Measurements from ENCODE around the gene CCDC33.

CCDC33 gene

DNA sequence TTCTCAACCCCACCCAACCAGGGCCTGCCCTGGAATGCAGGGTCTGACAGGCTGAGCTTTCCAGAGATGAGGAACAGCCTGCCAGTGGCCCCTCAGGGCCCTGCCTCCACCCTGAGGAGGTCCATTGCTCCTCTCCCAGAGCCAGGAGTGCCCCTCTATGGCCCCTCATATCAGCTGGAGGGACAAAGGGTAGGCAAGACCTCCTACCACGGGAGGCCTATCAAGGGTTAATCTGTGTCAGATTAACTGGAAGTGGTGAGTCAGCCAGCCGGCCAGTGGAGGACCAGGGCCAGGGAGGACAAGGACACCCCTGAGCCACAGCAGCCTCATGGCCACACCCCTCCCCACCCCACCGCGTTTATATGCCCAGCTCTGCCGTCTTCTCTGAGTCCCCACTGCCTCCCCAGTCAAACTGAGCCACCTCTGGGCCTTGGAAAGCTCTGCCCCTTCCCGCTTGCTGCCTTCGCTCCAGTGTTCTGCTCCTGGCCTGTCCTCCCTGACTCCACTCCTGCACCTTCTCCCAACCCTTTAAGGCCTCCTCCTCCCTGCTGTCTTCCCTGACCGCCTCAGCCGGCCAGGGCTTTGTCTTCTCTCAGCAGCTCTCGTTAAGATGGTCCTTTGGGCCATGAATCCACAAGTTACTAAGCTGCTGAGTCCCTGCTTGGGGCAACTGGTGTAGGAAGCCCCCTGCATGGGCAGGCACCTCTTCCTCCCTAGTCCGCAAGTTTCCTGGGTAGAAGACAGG, 6.5 kb downstream of the CCDC33 start:
- no peak overlapping the region for H3K27ac ChIP-seq
- POLR2A ChIA-PET (ENCODE audit: low non-redundant PET): interaction anchor here (0.6 kb wide), 1 partner anchor 65 kb away, joined by 3 read pairs; no protein-coding TSS in a partner anchor
- TF ChIP-seq, protein P1, sequence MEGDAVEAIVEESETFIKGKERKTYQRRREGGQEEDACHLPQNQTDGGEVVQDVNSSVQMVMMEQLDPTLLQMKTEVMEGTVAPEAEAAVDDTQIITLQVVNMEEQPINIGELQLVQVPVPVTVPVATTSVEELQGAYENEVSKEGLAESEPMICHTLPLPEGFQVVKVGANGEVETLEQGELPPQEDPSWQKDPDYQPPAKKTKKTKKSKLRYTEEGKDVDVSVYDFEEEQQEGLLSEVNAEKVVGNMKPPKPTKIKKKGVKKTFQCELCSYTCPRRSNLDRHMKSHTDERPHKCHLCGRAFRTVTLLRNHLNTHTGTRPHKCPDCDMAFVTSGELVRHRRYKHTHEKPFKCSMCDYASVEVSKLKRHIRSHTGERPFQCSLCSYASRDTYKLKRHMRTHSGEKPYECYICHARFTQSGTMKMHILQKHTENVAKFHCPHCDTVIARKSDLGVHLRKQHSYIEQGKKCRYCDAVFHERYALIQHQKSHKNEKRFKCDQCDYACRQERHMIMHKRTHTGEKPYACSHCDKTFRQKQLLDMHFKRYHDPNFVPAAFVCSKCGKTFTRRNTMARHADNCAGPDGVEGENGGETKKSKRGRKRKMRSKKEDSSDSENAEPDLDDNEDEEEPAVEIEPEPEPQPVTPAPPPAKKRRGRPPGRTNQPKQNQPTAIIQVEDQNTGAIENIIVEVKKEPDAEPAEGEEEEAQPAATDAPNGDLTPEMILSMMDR (conservative IDR thresholded peaks at IDR 0.05; ENCODE audit: low read depth): no peak
- no peak for DNase-seq (ENCODE audit: low spot score)
- CTCF ChIA-PET: interaction anchor here (0.6 to 1.6 kb wide), 3 partner anchors 23 to 78 kb away, joined by 3 to 7 read pairs (median 4); no protein-coding TSS in a partner anchor

DNA sequence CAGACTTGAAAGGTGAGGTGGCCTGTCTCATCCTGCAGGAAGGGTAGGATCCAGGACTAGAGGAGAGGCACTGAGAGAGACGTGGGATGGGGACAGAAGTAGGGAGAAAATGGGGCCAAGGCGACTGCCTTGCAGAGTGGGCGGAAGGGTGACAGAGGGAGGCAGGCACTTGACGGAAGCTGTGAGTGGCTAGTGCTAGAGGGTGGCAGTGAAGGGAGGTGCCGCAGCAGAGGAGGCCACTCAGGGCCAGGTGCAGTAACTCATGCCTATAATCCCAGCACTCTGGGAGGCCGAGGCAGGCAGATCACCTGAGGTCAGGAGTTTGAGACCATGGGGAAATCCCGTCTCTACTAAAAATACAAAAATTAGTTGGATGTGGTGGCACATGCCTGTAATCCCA, 7.3 kb downstream of the CCDC33 start:
- ChIA-PET CTCF (interaction anchor here (0.6 to 1.2 kb wide), 2 partner anchors 22 to 77 kb away, joined by 3 to 7 read pairs; no protein-coding TSS in a partner anchor), POLR2A (ENCODE audit: low non-redundant PET) (no interaction called here)
- H3K27ac ChIP-seq: no peak overlapping the region
- no peak for DNase-seq (ENCODE audit: low spot score)
- TF ChIP-seq, protein P1 (conservative IDR thresholded peaks at IDR 0.05; ENCODE audit: low read depth): no peak

DNA sequence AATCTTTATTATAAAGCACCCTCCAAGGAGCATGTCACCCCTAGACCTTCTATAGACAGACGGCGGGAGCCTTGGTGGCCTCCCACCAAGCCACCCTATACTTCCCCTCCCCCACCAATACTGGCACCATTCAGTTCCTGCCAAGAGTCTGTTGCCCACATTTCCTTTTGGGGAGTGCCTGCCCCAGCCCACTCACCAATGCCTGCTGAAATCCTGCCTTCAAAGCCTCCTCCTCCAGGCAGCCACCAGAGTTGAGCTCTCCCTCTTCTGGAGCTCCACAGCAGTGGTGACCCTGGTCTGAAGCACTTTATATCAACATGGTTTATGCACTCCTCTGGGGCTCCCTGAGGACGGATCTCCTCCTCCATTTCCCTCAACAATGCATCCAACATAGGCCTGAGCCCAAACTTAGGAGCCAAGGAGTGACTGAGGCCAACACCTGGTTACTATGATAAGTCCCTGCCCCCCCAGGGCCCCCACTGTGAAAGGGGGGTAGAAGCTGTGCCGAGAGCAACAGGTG, 8.8 kb downstream of the CCDC33 start:
- ChIA-PET POLR2A (ENCODE audit: low non-redundant PET) (no interaction called here), CTCF (no interaction called here)
- TF ChIP-seq, protein P1 (conservative IDR thresholded peaks at IDR 0.05; ENCODE audit: low read depth): no peak
- no peak for DNase-seq (ENCODE audit: low spot score)
- H3K27ac ChIP-seq: no peak overlapping the region

DNA sequence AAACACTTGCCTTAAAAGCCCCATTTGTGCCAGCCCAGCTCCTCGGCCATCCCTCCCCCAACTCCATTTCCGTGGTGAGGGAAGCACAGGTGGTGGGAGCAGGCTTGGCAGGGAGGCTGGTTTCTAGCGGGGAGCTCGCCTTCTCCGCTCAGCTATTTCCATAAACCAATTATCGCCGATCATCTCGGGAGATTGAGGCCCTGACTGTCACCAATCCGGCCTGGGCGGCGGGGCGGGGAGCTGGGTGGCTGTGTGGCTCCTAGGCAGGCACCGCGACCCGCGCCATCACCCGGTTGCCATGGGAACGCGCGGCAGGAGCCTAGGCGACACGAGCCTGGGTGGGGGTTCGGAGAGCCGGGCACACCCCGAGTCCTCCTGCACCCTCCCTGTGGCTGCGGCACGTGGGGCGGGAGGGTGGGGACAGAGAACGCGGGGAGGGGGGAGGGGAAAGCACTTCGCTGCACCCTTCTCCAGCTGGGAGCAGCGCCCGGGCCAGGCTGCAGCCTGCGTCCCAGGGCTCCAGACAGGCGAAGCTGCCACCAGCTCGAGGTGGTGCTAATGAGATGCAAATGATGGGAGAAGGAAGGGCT, 9.3 kb downstream of the CCDC33 start:
- CTCF ChIA-PET: interaction anchor here (0.6 kb wide), 1 partner anchor 889 kb away, joined by 5 read pairs; no protein-coding TSS in a partner anchor
- POLR2A ChIA-PET (ENCODE audit: low non-redundant PET): no interaction called here
- no peak overlapping the region for H3K27ac ChIP-seq
- TF ChIP-seq, protein P1 (conservative IDR thresholded peaks at IDR 0.05; ENCODE audit: low read depth): no peak
- no peak for DNase-seq (ENCODE audit: low spot score)

DNA sequence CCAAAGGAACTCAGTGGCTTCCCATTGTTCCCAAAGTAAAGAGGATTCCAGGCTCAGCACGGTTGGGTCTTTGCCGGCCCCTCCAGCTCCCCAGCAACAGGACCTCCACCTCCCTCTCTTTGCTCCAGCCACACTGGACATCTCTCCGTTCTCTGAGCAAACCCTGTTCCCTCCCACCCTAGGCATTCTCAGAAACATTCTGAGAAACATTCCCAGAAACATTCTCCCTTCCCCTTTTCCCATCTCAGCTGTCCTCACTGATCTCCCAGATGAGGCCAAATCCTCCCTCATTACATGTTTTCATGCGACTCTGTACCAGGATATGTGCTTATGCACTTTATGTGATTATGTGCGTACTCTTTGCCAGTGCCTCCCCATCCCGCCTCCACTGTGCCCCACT, 14.1 kb downstream of the CCDC33 start:
- TF ChIP-seq, protein P1 (conservative IDR thresholded peaks at IDR 0.05; ENCODE audit: low read depth): no peak

DNA sequence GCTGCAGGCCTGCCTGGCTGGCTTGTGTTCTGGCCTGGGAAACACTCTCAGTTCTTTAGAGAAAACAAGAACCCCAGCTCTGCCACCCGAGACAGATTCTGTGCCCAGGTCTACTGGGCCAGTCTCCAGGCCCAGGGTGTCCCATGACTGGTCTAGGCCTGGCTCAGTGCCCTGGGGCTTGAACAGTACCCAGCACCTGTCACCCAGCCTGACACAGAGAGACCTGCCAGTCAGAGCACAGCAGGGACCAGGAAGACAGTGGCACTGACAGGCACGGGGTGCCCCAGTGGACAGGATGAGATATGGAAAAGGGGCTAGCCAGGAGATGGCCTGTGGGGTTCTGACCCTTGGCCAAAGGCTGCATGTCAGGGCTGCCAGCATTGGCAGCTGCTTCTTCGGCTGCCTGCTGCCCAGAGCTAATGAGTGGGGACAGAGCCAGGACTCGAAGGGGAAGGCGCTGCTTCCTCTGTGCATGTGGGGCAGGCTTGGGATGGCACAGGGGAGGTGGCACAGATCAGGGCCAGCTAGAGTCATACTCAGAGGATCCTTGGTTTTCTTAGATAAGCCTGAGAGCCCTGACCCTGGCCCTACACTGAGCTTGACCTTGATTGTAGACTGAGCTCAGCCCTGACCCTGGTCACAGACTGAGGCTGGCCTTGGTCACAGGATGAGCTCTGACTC, 15.1 kb downstream of the CCDC33 start:
- TF ChIP-seq, protein P1 (conservative IDR thresholded peaks at IDR 0.05; ENCODE audit: low read depth): no peak
- CTCF ChIA-PET: interaction anchor here (0.7 kb wide), 1 partner anchor 207 kb away, joined by 3 read pairs; no protein-coding TSS in a partner anchor
- no peak overlapping the region for H3K27ac ChIP-seq
- no peak for DNase-seq (ENCODE audit: low spot score)
- POLR2A ChIA-PET (ENCODE audit: low non-redundant PET): no interaction called here

More for the DNA sequence above, 14.1 kb downstream of the CCDC33 start:
- no peak overlapping the region for H3K27ac ChIP-seq
- CTCF ChIA-PET: interaction anchor here (0.6 kb wide), 1 partner anchor 10 kb away, joined by 4 read pairs; no protein-coding TSS in a partner anchor
- POLR2A ChIA-PET (ENCODE audit: low non-redundant PET): no interaction called here
- DNase-seq (ENCODE audit: low spot score): no peak

All from RWPE1 (cell line).